ENCODE results near the gene ENGASE. TPM values are rescaled to one million over a fixed set of nuclear protein-coding genes. Genes with fewer than 3 reads are reported as not detected.

ENGASE gene
- total and polyA plus RNA-seq, 2 of the 8 experiments (the other 6 are each of a cell fraction or from before 2014, with no cell fraction given) = 9.3 to 36.1 TPM

DNA sequence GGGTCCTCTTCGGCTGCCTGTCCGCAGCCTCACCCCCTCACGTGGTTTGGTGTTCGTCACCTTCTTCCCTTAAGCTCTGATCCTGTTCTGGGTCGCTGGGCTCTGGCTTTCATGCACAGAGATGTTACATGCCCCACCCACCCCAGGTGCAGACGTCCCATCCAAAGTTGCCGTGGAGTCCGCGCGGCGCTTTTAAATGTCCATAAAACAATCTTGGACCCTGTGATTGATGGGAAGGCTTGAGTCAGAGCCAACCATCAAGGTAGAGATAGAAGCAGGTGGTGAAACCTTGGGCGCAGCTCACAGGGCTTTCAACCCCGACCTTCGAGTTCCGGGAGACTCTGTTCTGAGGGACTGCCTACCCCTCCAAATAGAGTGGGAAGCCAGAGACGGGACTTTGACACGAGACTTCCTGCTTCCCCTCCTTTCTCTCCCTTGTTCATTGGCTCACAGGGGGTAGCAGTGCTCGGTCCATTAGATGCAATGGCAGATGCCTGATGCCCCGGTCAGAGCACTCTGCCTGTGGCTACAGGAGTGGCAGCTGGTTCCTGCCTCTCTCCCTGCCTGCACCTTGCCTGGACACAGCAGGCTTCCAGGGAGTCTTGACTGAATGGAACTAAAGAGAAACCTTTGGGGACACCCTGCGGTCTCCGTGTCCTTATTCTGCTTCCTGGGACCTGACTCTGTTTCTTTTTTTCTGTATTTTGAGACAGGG lies 4.0 kb downstream of the ENGASE start:
- no peak overlapping the region for H4K5ac ChIP-seq (ENCODE audit: insufficient read length, low read depth, low read length)
- H3K4me3 ChIP-seq (ENCODE audit: extremely low read depth in 1 of 4, insufficient read depth in 2 of 4, low read depth in 3 of 4, low read length in 4 of 4) = no peak overlapping the region
- H3K14ac ChIP-seq (ENCODE audit: insufficient read length) = no peak overlapping the region
- no peak overlapping the region for H4K8ac ChIP-seq (ENCODE audit: extremely low read depth, insufficient read depth, low read length)
- no peak for DNase-seq (ENCODE audit: low read depth in 1 of 2, low spot score in 2 of 2)
- H3K4ac ChIP-seq (replicated peaks; ENCODE audit: insufficient read length, low read depth, low read length) = no peak overlapping the region
- WGBS, 2 experiments (ENCODE audit: extremely low coverage in 1 of 2, insufficient coverage in 1 of 2, insufficient read length in 1 of 2, insufficient replicate concordance in 2 of 2, low coverage in 1 of 2, low lambda C conversion rate in 2 of 2, missing lambda C conversion rate in 1 of 2) = 94% methylated on average over 20 of the region's 21 CpGs; no CpG with 5 or more reads in 1 of the 2 experiments
- H3K4me2 ChIP-seq (ENCODE audit: insufficient read depth in 1 of 2, low read depth in 2 of 2, low read length in 2 of 2) = no peak overlapping the region
- peaks cover 6% of the 10 kb centered on the region; the same call in 1 of the 2 replicates for H3K23me2 ChIP-seq (ENCODE audit: low read depth, low read length)
- no peak overlapping the region for H3K23ac ChIP-seq (ENCODE audit: insufficient read length)
- no peak overlapping the region for H3K56ac ChIP-seq (replicated peaks; ENCODE audit: insufficient read length, low read depth, low read length)
- no peak overlapping the region for H2BK20ac ChIP-seq (ENCODE audit: low read length)
- H3K79me2 ChIP-seq (ENCODE audit: control insufficient read depth in 1 of 2, insufficient read depth in 2 of 2, low read length in 2 of 2) = no peaks in the 10 kb centered on the region
- H4K20me1 ChIP-seq (replicated peaks in 1 of 2; ENCODE audit: control insufficient read depth in 1 of 2, insufficient read depth in 2 of 2, low read length in 2 of 2) = peaks cover 0 to 3% of the 10 kb centered on the region in 2 experiments
- H3K9me3 ChIP-seq (ENCODE audit: insufficient read depth in 2 of 2, low read depth in 1 of 2, low read length in 1 of 2) = no peaks in the 10 kb centered on the region
- no peak overlapping the region for H3K9ac ChIP-seq (replicated peaks in 1 of 4; ENCODE audit: extremely low read depth in 1 of 4, low read depth in 3 of 4, low read length in 3 of 4)
- H4K91ac ChIP-seq (replicated peaks; ENCODE audit: insufficient read length, low read length) = no peak overlapping the region
- peaks cover 0 to 2% (median under 1%) of the 10 kb centered on the region in 4 experiments; a peak in 1 of 7 replicates for H3K4me1 ChIP-seq (replicated peaks in 1 of 4; ENCODE audit: control insufficient read depth in 3 of 4, insufficient read depth in 4 of 4, low read length in 3 of 4)
- H3K36me3 ChIP-seq (ENCODE audit: control insufficient read depth in 2 of 4, insufficient read depth in 4 of 4, low read length in 3 of 4) = peaks cover 2 to 7% (median 5%) of the 10 kb centered on the region in 4 experiments; a peak in 4 of 8 replicates
- no peak overlapping the region for H2BK15ac ChIP-seq (ENCODE audit: low read length)
- no peak overlapping the region for H3K27ac ChIP-seq (ENCODE audit: low read depth, low read length)
- no peak overlapping the region for H2BK120ac ChIP-seq (replicated peaks; ENCODE audit: low read depth, low read length)
- H3K18ac ChIP-seq (ENCODE audit: extremely low read depth, low read length) = no peak overlapping the region
- H2AK5ac ChIP-seq (ENCODE audit: low read depth, low read length) = no peak overlapping the region
- no peak overlapping the region for H2BK12ac ChIP-seq (ENCODE audit: low read depth, low read length)
- no peak overlapping the region for H2BK5ac ChIP-seq (ENCODE audit: low read depth, low read length)
- peaks cover 0 to 5% (median 0%) of the 10 kb centered on the region in 4 experiments; a peak in 4 of 7 replicates for H3K27me3 ChIP-seq (replicated peaks in 1 of 4; ENCODE audit: control insufficient read depth in 3 of 4, extremely low read depth in 1 of 4, insufficient read depth in 3 of 4, low read length in 3 of 4)
- H3K79me1 ChIP-seq (ENCODE audit: low read depth, low read length) = no peaks in the 10 kb centered on the region
- H2AFZ ChIP-seq (ENCODE audit: low read length) = no peak overlapping the region
- POLR2A ChIA-PET (ENCODE audit: partially characterized antibody) = no interaction called here
- FAIRE-seq = no peak
- CTCF ChIA-PET (ENCODE audit: partially characterized antibody) = interaction anchor here (0.6 to 4.5 kb wide), 8 partner anchors 10 to 315 kb away, joined by 3 to 23 read pairs (median 4); no protein-coding TSS in a partner anchor
- no peak for TF ChIP-seq SIRT6 (IDR thresholded peaks at IDR 0.05; ENCODE audit: low read length)
- TF ChIP-seq NRF1 (IDR thresholded peaks at IDR 0.05; ENCODE audit: low read depth, low read length) = no peak
- TF ChIP-seq, protein P1, sequence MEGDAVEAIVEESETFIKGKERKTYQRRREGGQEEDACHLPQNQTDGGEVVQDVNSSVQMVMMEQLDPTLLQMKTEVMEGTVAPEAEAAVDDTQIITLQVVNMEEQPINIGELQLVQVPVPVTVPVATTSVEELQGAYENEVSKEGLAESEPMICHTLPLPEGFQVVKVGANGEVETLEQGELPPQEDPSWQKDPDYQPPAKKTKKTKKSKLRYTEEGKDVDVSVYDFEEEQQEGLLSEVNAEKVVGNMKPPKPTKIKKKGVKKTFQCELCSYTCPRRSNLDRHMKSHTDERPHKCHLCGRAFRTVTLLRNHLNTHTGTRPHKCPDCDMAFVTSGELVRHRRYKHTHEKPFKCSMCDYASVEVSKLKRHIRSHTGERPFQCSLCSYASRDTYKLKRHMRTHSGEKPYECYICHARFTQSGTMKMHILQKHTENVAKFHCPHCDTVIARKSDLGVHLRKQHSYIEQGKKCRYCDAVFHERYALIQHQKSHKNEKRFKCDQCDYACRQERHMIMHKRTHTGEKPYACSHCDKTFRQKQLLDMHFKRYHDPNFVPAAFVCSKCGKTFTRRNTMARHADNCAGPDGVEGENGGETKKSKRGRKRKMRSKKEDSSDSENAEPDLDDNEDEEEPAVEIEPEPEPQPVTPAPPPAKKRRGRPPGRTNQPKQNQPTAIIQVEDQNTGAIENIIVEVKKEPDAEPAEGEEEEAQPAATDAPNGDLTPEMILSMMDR (IDR thresholded peaks at IDR 0.05; ENCODE audit: control extremely low read depth in 1 of 3, insufficient read depth in 1 of 3, low read depth in 1 of 3, low read length in 3 of 3) = no peak
- no peak for TF ChIP-seq JUND (IDR thresholded peaks at IDR 0.05; ENCODE audit: low read length)
- no peak for TF ChIP-seq TAF1 (IDR thresholded peaks at IDR 0.05; ENCODE audit: low read depth, low read length)
- no peak for TF ChIP-seq FOSL1 (IDR thresholded peaks at IDR 0.05; ENCODE audit: insufficient read depth, low read depth, low read length)
- TF ChIP-seq MAFK (IDR thresholded peaks at IDR 0.05; ENCODE audit: low read depth, low read length) = no peak
- TF ChIP-seq HDAC2 (IDR thresholded peaks at IDR 0.05; ENCODE audit: borderline replicate concordance in 1 of 2, low read depth in 2 of 2, low read length in 2 of 2) = no peak
- TF ChIP-seq CTBP2 (IDR thresholded peaks at IDR 0.05; ENCODE audit: borderline replicate concordance, insufficient read depth, insufficient read length, low read length) = no peak
- no peak for TF ChIP-seq SP4 (IDR thresholded peaks at IDR 0.05; ENCODE audit: low read length)
